NCI-H2171 treated with DMSO at 0.1 percent for 48 hours (cell line): ENCODE results near the gene SLC6A12.
A peak's percentile ranks its signal among the peaks of the same experiment; 100 is the strongest.

Source experiments
- DNase-seq: peaks from one replicate; lab custom pipeline; 2025; lab: John Stamatoyannopoulos, UW

The SLC6A12 gene

DNA sequence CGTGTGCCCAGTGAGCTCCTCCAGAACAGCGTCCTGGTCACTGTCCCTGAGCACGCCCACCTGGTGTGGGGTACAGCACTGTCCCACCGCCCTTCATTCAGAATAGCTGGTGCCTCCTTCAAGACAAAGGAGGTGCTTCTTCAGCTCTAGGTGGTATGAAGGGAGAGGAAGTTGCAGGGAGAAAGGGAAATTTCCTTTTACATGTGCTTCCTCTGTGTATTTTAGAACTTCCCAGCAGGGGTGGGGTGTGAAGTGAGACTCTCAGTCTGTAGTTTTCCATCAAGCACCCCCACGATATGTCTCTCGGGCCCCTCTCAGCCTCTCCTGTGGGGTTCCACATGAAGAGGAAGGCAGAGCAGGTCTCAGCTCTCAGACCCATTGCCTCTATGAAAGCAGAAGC lies 1.2 kb upstream of the SLC6A12 start:
- DNase-seq: no peak

DNA sequence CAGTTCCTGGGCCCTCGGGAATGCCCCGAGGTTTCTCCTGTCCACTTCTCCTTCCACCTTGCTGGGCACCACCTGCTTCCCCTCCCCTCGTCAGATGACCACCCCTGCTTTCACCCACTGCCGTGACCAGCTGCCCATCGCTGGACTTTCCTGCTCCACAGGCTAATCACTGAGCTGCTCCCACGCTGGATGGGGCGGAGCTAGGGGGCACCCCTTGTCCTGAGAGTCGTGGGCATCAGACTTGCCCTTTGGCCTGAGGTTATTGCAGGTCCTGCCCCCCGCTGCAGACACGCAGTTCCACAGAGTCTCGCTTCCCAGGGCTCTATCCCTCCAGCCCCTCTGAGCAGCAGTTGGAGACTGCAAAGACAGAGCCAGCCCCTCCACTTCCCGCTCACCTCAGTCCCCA lies 427 bp downstream of the SLC6A12 start:
- no peak for DNase-seq

DNA sequence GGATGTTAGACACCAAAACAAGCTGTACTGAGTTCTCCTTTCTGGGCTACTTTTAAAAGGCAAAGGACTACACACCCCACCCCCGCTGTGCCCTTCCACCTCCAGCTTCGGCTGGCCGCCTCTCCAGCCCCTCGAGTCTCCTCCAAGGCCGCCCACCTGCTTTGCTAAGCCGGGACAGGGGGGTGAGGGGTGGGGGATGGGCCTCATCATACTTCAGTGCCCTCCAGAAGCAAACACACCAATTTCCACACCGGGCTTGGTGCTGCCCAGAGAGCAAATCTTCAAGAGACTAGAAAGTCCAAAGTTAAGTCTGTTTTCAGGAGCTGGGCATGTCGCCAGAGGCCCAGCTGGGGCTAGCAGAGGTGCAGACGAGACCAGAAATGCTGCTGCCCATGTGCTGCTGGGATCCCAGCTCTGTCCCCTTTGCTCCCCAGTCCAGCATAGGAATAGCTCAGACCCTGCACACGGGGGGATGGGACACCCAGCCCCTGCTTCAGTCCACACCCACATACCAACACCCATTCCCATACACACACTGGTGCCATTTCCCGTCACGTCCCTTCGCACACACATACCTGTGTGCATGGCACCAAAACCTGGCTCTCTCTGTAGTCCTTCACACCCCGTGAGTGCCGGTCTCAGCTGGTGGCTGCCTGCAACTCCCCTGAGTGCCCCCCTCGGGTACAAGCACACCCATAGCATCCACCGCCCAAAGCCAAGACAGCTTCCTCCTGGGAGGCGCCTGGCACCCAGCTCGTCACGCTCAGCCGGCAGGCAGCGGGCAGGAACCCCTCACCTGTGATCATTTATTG lies 1.0 kb downstream of the SLC6A12 start:
- DNase-seq: peak; percentile 58

DNA sequence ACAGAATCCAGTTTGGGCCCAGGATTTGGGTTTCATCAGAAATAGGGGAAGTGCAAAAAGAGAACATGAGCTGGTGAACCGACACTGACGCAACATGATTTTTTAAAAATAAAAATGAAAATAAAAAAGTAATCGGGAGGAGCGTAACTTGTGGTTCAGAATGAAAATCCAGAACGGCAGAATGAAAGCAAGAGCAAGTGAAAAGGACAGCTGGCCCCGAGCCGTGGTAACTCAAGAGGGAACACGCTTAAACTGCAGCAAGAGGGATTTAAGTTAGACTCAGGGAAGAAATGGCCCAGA lies 1.6 kb downstream of the SLC6A12 start:
- no peak for DNase-seq

DNA sequence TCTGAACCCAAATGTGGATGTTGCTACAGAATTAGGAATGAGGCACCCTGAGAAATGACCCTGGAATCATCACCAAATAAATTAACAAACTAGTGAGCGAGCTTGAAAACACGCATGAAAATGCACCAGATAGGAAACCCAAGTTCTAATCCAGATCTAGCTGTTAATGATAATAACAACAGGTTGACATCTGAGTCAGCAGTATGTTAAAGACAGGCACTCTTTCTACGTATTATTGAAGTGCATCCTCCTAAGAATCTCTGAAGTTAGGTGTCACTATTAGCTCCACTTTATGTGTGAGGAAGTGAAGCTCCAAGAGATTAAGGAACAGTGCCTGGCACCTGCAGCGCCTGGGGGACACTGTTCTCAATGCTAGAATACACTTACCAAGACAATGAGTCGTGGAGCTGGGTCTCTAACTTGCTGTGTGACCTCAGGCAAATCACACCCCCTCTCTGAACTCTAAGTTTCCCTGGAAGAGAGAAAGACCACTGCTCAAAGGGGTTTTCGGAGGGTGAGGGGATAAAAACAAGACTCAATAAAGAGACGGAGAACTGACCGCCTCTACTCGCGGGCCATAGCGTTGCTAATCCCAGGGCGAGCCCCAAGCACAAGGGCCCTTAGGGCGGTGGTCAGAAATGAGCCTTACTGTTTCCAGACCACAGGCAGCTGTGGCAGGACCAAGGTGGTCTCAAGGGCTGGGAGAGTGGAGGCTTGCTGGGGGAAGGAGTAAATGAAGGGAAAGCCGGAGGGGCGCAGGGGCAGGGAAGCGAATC lies 2.1 kb downstream of the SLC6A12 start:
- DNase-seq: no peak

DNA sequence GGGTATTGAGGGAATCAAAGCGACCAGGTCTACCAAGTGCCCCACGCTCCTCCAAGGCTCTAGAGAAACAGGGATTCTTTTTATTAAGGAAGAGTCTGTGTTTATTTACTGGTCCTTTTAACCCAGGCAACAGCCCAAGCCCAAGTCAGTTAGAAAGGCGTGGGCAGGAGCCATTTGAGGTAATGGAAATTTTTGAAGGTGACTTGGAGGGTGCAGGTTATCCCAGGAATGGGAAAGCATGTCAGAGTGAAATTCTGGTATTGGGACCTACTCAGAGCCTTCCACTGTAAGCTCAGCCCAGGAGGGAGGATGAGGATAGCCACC lies 2.9 kb downstream of the SLC6A12 start:
- DNase-seq: no peak

DNA sequence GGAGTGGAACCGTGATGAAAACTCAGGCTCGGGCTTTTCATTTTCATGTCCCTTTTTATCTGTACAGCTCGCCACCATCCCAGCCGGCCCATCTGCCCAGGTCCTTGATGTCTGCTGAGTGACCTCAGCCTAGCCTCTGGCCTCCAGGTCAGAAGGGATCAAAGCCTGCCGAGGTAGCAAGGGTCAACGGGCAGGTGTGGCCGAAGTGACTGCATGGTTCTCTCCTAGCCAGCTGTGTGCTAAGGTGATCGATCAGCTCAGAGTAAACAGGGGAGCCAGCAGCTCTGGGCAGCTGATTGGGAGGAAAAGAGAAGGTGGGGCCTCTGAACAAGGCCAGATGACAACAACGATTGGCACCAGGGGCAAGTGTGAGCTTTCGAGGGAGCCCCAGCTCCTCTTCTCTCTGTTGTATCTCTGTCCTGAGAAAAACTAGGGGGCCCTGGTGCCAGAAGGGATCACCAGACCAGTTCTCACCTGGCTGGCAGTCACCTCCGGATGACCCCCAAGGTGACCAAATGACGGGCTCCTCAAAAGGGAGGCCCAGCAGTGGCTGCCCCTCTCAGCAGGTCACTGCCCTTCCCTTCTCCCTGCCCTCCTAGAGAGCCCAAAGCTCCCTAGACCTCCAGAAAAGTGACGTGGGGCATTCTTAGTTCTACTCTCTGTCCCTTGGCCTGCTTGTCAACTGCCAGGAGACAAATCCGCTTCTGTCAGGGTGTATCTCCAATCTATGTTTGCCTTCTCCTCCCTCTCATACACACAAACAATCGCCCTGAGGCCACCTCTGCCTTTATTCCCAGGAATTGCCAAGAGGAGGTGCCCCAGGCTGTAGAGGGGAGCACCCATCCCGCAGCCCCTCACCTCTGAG lies 3.4 kb downstream of the SLC6A12 start:
- no peak for DNase-seq

DNA sequence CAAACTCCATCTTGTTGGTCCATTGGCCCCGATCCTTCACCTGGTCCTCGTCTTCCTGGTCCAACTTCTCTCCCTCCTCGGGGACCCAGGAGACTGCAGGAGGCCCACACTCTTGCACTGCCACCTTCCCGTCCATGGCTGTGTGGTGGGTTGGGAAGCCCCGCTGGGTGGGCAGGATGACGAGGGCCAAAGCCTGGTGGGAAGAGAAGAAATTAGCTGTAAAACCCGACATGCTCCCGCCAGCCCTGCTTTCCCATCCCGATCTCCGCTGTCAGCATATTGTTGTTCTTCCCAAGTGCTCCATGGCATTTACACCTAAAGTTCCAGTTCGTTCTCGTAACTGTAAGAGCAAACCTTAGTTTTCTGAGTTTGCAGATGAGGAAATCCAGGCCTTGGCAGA lies 4.1 kb downstream of the SLC6A12 start:
- no peak for DNase-seq

DNA sequence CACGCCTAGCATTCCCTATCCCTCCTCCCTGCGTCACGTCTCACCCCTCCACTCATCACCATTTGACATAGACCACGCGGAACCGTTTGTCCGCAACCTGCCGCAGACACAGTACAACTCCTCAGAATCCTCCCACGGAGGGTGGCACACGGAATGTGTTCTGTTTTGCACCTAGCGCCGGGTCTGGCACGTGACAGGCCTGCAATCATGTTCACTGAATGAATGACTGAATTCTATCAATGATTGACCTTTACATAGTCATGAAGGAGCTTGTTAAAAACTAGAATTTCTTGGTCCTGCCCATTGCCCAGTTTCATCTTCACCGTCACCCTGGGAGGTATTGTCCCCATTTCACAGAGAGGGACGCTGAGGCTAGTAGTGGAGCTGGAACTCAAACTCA lies 4.7 kb downstream of the SLC6A12 start:
- no peak for DNase-seq

DNA sequence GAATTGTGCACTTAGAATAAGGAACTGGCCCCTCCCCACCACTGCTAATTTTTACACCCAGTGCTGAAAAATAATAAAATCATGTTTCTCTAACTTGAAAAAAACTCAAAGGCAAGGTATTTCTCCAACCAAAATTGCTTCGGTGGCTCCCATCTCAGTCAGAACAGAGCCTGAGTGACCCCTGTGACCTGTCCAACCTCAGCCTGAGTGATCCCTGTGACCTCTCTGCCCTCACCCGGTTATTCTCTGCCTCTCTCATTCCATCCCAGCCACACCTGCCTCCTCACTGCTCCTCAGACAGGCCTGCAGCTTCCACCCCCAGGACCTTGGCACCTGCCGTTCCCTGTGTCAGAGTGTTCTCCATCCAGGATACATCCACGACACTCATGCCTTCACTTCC lies 5.1 kb downstream of the SLC6A12 start:
- no peak for DNase-seq

DNA sequence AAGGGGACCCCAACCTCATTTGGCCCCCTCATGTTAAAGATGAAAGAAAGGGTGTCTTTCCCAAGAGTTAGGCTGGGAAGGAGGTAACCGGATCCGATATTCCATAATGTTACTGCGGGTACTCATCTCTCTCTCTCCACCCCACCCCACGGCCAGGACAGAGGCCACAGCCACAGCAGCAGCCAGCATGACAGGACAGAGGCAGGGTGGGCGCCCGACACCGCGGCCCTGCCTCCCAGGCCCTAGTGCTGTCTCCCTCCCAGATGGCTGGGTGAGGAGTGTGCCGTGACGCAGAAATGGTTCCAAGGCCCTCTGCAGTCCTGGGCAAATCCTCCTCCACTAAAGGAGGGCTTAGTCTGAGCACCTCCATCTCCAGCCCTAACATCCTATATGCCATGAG lies 6.2 kb downstream of the SLC6A12 start:
- no peak for DNase-seq

DNA sequence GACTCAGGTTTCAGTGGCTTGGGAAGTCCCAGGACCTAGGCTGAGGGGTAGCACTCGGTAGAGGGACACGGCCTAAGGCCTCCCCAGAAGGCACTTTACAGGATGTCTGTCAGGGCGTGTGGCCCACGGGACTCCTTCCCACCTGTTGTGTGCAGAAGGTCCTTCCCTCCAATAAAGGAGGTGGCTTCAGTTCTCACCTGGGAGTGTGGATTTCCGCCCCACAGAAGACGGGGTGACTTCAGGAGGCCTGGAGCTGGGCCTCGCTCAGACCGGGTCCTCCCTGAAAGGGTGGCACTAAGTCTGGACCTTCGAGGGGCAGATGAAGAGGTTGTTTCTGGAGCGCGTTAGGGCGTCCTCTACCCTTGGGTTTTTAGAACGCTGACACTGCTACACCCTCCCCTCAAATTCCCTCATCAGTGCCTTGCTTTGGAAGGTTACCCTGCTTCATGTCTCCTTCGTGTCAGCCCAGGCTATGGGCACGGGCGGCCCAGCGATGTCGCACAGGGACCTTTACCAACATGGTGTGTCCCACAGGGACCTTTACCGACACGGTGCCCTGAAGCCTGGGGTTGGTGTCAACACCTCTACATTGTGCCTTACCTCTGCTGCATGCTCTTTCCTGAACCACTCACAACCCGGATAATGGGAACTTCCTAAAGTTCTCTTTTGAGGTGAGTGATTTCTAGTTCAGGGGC lies 7.1 kb downstream of the SLC6A12 start:
- DNase-seq: no peak

DNA sequence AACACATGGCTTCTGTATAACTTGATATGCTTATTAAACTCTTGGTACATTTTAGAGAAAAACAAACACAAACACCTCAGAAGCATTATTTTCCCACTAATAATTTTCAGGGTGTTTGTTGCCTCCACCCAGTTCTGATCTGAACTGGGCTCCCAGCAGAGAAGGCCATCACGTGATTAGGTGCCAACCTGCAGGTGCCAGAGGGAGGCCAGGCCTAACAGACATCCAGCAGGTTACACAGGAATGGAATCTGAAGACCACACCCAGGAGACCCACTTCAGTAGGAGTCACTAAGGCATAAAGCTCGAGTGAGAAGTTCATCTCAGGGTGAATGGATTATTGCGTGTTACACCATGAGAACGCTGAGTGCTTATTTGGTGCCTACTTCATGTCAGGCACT lies 8.9 kb downstream of the SLC6A12 start:
- DNase-seq: no peak

DNA sequence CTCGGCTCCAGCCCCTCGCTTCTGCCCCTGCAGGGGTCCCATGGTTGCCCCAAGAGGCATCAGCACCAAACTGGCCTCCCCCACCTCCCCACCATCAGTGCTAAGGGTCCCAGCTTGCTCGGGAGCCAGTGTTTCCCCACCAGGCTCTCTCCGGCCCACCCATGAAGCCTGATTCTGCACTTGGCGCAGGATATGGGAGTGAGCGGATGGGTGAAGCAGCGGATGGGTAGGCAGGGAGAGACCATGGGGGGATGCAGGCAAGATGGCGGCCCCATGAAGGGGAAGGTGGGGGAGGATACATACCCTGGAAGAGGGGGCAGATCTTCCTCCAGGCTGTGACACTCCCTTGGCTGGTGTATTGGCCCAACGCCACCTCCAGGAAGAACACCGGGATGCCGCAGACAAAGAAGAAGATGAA lies 9.7 kb downstream of the SLC6A12 start:
- no peak for DNase-seq

DNA sequence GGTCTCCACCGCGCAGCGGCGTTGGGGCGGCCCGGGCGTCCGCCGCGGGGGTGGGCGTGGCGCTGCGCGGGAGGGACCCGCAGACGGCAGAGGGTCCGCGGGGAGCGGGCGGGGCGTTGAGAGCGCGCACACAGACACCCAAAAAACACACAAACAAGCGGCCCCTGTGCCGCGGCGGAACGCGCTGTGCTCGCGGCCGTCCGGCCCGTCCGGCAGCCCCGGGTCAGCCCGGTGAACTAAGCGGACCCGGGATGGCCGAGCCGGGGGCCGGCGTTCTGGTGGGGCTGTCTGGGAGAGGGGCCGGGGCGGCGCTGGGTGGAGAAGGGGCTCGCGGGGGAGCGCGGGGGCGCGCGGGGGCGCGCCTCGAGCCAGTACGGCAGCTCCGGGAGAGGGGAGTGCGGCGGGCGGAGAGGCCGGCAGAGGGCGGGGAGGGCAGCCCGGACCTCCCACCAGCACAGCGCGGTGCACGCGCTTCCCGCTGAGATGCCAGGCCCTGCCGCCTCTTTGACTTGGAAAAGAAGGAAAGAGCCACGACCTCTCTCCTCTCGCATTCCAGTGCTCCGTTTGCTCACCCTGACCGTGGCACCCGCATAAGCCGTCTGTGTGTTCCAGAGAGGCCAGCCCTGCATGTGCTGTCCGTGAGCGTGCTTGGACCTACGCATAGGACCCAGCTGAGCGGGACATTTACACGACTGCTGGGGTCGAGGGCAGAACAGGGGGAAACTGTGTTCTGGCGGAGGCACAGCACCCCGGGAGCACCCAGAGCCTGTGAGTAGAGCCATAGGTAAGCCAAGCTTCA lies 10.3 kb downstream of the SLC6A12 start:
- DNase-seq: no peak

DNA sequence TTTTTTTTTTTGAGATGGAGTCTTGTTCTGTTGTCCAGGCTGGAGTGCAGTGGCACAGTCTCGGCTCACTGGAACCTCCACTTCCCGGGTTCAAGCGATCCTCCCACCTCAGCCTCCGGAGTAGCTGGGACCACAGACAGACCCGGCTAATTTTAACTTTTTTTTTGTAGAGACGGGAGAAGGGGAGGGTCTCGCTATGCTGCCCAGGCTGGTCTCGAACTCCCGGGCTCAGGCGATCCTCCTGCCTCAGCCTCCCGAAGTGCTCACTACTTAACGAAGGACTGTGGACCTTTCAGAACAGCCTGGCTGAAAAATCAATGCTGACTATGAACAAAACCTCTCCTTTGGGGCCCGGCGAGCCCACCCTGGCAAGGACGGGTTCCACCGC lies 10.9 kb downstream of the SLC6A12 start:
- DNase-seq: no peak

DNA sequence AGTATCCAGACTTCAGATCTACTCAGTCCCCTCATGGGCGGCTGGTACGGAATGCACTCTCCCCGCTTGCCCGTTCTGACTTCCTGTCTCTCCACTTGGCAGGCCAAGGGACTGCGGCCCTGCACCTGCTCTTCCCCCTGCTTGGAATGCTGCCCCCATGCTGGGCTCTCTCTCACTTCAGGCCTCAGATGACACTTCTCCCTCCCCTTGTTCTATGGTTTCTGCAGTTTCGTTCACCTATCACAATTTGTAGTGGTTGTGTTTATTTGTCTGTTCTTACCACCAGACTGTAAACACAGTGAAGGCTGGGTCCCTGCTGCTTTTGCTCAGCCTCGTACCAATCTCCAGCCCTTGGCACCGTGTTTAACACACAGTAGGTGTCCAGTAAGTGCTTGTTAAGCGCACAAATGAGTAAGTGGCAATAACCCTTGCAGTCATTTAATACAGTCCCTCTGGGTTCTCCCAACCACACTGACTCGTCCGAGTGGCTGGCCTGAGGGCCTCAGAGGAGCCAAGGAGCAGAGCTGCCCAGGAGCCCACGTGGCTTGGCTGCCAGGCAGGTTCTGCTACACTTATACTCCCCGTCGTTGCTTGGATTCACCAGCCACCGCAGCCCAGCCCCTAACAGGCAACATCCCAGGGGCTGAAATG lies 11.8 kb downstream of the SLC6A12 start:
- DNase-seq: no peak

DNA sequence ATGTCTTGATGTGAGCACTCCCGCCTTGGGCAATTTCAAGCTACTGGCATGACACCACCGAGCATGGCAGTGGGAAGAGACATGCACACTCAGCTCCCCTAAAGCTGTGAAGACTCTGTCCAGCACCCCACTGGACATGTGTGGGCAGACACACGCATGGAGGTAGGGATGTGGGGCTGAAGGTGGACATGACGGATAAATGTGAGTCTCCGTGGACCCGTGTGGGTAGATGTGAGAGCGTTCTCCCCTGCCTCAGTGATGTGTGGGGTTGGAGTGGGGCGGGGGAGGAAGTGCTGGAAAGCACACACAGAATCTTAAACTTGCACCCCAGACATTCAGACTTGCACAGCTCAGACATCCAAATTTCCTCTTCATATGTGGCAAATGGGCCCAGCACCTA lies 12.6 kb downstream of the SLC6A12 start:
- DNase-seq: no peak

DNA sequence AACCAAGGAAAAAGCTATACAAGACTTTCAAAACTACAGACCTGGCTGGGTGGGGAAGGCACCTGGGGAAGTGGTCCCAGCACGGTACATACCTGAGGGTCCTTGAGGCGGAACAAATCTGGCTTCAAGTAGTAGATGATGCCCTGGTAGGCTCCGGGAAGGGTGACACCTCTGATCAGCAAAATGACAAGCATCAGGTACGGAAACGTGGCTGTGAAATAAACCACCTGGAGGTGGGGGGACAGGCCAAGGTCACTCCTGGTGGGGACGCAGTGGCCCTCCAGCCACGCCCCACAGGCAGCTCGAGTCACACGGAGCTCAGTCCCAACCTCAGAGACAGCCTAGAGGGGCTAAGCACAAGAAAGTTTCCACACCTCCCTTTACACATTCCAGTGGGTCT lies 15.3 kb downstream of the SLC6A12 start:
- no peak for DNase-seq

DNA sequence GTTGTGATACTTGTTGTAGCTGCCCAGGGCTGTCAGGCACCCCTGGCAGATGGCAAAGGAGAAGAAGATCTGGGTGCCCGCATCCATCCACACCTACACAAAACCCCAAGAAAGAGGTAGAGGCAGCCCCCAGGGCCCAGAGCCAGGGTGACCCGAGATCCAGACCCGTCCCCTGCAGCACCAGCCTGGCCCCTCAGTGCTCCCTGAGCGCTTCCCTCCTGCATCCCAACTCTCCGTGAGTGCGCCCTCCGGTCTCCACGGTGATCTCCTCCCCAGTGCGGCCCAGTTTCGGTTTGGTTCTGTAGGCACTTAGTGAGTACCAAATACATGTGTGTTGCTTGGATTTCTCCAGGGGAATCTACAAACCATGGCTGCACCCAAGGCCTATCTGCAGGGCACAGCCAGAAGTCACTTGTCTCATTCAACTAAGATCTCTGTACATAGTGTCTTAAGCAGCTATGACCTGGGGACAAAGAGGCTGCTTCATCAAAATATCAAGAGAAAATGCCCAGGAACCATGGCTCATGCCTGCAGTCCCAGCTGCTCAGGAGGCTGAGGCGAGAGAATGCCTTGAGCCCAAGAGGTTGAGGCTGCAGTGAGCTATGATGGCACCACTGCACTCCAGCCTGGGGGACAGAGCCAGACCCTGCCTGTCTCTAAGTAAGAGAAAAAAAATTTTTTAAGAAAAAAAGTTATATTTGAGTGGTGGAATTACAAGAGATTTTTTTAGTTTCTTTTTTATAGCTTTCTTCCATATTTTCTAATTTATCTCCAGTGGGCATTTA lies 15.9 kb downstream of the SLC6A12 start:
- no peak for DNase-seq
